Gastroesophageal sphincter (tissue), 4 donors: ENCODE measurements around the gene AK2. TPM values are rescaled to one million over a fixed set of nuclear protein-coding genes. Genes with fewer than 3 reads are reported as not detected.

Experiments
- ATAC-seq: fragments of 150-250 bp; one replicate; pipeline ENCODE4 v1.9.1; 2016; ENCODE audit warnings: mild to moderate bottlenecking, moderate library complexity
- H3K27ac ChIP-seq, 4 donors: fragments of 200-600 bp; sonication (generic) in 3 of 4; 1 replicate in 3 of 4; 2 replicates in 1 of 4; pipeline ENCODE4 v1.5.1; 2016 to 2019
- H3K27me3 ChIP-seq: fragments of 200-600 bp; sonication (generic); one replicate; pipeline ENCODE4 v1.5.1; 2019
- H3K36me3 ChIP-seq, 2 donors: fragments of 200-600 bp; sonication (generic); one replicate each; pipeline ENCODE4 v1.5.1; 2019; ENCODE audit warnings: control low read depth in 1 of 2
- H3K4me1 ChIP-seq, 3 donors: fragments of 200-600 bp; sonication (generic); 1 replicate in 2 of 3; 2 replicates in 1 of 3; pipeline ENCODE4 v1.5.1; 2016 to 2019; ENCODE audit warnings: control low read depth in 2 of 3
- H3K4me3 ChIP-seq, 2 donors: fragments of 200-600 bp; sonication (generic); one replicate each; pipeline ENCODE4 v1.5.1; 2019; ENCODE audit warnings: mild to moderate bottlenecking in 1 of 2, moderate library complexity in 1 of 2
- H3K9me3 ChIP-seq, 3 donors: fragments of 200-600 bp; sonication (generic); one replicate each; pipeline ENCODE4 v1.5.1; 2017 to 2019; ENCODE audit warnings: control low read depth in 2 of 3
- EP300 ChIP-seq: sonication (generic); formaldehyde crosslinking; IDR thresholded peaks from one replicate; pipeline ENCODE4 v1.6.1; 2017; ENCODE audit warnings: antibody characterized with exemption, mild to moderate bottlenecking
- POLR2A ChIP-seq, 2 donors: fragments of 450-650 bp; IDR thresholded peaks; one replicate each; pipeline ENCODE4 v1.6.1; 2017; ENCODE audit warnings: antibody characterized with exemption in 2 of 2, mild to moderate bottlenecking in 2 of 2, moderate library complexity in 1 of 2
- POLR2AphosphoS5 ChIP-seq: sonication (generic); formaldehyde crosslinking; IDR thresholded peaks from one replicate; pipeline ENCODE4 v1.6.1; 2017; ENCODE audit warnings: antibody characterized with exemption
- WGBS, 2 donors: methylation state at CpG; one replicate each; pipeline ENCODE4 v1.1.5; 2018; ENCODE audit warnings: low coverage in 1 of 2; 5-methylcytosine and 5-hydroxymethylcytosine counted together
- total RNA-seq, 4 donors: library from RNA; depleted of rRNA; stranded (reverse); fragments of >200 nt; gene quantifications; one replicate each; pipeline ENCODE4 v1.1.0, GENCODE V29; 2016
- TF ChIP-seq, protein P1 (sequence below), 4 experiments: fragments of 200-600 bp in 2 of 4; fragments of 450-650 bp in 2 of 4; sonication (generic) in 1 of 4; IDR thresholded peaks; one replicate each; pipeline ENCODE4 v1.5.1; 2017 to 2019; ENCODE audit warnings: antibody characterized with exemption in 4 of 4, mild to moderate bottlenecking in 2 of 4, moderate library complexity in 2 of 4

Gene AK2
- total RNA-seq, 4 donors from 2014 or later: 88.9 to 115 (median 97.1) TPM

DNA sequence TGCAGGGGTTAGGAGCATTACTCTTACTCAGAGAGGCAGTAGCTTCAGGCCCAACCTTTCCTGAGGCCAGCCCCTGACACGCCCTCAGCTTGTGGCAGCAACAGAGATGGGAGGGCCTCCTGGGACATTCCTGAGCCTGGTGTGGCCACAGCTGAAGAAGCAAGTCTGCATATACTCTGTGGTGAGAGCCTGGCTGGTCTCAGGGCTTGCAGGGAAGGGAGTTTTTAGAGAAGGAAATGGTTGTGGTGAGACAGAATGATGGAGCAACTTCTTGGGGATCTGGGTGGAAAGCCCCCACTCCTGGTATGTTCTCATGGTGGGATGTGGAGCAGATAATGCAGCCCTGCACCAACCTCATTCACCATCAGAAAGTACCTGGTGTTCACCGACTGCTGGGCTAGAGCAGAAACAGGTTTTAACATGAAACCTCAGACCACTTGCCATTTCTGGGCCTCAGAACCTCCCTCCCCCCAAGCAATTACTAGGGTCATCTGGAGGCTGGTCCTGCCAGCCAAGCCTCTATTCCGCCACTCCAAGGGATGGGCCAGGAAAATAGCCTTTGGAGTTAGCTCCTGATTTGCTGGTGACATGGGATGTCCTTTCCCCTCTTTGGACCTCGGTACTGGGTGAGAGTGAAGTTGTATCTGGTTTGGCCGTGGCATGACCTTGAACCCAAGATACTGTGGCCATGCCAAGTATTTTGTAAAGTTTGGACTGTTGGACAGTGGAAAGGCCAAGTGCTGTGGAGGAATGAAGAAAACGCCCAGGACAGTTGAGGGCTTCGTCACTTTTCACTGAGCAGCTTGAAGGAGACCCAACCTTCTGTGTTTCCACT, 44.0 kb downstream of the AK2 start:
- Histone ChIP-seq H3K36me3 (no peaks in the 10 kb centered on the region), H3K9me3 (no peaks in the 10 kb centered on the region), H3K27me3 (no peaks in the 10 kb centered on the region), H3K4me3 (no peak overlapping the region), H3K27ac (peak overlapping the region in 2 of 4 donors; percentile 53 to 67), H3K4me1 (peaks cover 6 to 45% (median 35%) of the 10 kb centered on the region in 3 donors)
- 82% methylated on average over 3 of the region's 7 CpGs; no CpG with 5 or more reads in 1 of the 2 donors for WGBS, 2 donors
- ATAC-seq: peak; percentile 80
- TF ChIP-seq, protein P1, sequence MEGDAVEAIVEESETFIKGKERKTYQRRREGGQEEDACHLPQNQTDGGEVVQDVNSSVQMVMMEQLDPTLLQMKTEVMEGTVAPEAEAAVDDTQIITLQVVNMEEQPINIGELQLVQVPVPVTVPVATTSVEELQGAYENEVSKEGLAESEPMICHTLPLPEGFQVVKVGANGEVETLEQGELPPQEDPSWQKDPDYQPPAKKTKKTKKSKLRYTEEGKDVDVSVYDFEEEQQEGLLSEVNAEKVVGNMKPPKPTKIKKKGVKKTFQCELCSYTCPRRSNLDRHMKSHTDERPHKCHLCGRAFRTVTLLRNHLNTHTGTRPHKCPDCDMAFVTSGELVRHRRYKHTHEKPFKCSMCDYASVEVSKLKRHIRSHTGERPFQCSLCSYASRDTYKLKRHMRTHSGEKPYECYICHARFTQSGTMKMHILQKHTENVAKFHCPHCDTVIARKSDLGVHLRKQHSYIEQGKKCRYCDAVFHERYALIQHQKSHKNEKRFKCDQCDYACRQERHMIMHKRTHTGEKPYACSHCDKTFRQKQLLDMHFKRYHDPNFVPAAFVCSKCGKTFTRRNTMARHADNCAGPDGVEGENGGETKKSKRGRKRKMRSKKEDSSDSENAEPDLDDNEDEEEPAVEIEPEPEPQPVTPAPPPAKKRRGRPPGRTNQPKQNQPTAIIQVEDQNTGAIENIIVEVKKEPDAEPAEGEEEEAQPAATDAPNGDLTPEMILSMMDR (IDR thresholded peaks at IDR 0.05): no peak
- no peak for TF ChIP-seq POLR2AphosphoS5
- no peak for TF ChIP-seq POLR2A (IDR thresholded peaks at IDR 0.05)
- no peak for TF ChIP-seq EP300

DNA sequence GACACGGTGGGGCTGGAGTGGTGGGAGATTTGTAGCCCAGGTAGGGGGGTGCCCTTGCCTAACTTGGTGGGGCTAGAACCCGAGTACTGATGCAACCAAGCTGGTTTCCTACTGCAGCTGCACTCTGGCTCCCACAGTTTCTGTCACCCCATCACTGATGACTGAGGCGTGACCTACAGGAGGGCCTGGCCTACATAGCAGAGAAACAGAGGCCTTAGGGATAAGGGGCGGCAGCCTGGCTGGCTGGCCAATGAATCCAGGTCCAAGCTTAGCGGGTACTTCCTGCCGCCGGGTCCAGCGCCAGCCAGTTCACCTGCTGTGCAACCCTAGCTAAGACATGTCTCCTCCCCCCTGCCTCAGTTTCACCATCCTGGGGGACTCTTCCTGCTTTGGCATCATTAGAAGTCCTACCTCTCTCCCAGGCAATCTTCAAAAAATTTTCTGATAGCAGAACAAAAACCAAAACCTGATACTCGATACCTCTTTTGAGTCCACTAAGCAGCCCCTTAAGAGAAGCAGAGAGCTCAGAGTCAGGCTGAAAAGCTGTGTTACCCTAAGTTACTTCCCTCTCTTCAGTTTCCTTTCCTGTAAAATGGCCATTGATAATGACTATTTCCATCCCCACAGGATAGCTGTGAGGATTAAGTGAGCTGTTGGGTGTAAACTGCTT, 44.7 kb downstream of the AK2 start:
- Histone ChIP-seq H3K4me1 (peaks cover 6 to 37% (median 28%) of the 10 kb centered on the region in 3 donors), H3K27me3 (no peaks in the 10 kb centered on the region), H3K27ac (peak overlapping the region in 2 of 4 donors; percentile 53 to 67), H3K9me3 (no peaks in the 10 kb centered on the region), H3K4me3 (no peak overlapping the region), H3K36me3 (no peaks in the 10 kb centered on the region)
- TF ChIP-seq POLR2AphosphoS5 (no peak), POLR2A (IDR thresholded peaks at IDR 0.05) (no peak), EP300 (no peak)
- TF ChIP-seq, protein P1 (IDR thresholded peaks at IDR 0.05): no peak
- ATAC-seq: no peak
- WGBS, 2 donors: 60 to 71% methylated on average over 1 to 7 of the region's 9 CpGs

DNA sequence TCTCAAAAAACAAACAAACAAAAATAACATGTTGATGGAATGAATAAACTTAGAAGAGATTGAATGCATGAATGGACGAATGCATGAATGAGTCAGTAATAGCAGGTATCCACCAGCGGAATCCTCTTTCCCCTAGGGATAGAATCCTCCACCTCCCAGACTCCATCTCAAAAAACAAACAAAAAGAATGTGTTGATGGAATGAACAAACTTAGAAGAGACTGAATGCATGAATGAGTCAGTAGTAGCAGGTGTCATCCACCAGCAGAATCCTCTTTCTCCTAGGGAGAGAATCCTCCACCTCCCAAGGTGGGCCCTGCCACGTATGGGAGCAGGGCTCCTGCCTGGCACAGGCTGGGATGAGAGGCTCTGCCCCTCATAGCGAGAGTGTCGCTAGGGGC, 45.3 kb downstream of the AK2 start:
- peak overlapping the region in 2 of 4 donors; percentile 53 to 67 for H3K27ac ChIP-seq
- no peak overlapping the region for H3K4me3 ChIP-seq
- no peaks in the 10 kb centered on the region for H3K9me3 ChIP-seq
- WGBS, 2 donors: 80 to 84% methylated on average over 1 to 2 of the region's 5 CpGs
- H3K36me3 ChIP-seq: no peaks in the 10 kb centered on the region
- peaks cover 6 to 35% (median 26%) of the 10 kb centered on the region in 3 donors for H3K4me1 ChIP-seq
- no peaks in the 10 kb centered on the region for H3K27me3 ChIP-seq
- TF ChIP-seq POLR2AphosphoS5 (no peak), EP300 (no peak), POLR2A (IDR thresholded peaks at IDR 0.05) (no peak)
- TF ChIP-seq, protein P1 (IDR thresholded peaks at IDR 0.05): no peak
- ATAC-seq: no peak

DNA sequence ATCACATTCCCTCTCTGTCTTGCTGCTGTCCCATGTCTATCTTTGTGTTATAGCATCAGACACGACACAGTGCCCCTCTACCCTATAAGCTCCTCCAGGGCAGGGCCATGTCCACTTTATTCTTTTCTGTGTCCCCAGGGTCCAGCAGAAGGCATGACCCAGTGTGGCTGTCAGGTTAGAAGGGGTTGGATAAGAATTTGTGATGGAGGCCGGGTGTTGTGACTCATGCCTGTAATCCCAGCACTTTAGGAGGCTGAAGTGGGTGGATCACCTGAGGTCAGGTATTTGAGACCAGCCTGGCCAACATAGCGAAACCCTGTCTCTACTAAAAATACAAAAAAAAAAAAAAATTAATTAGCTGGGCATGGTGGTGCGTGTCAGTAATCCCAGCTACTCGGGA, 45.8 kb downstream of the AK2 start:
- Histone ChIP-seq H3K4me1 (peaks cover 6 to 35% (median 26%) of the 10 kb centered on the region in 3 donors), H3K27ac (no peak overlapping the region), H3K4me3 (no peak overlapping the region), H3K36me3 (no peaks in the 10 kb centered on the region), H3K9me3 (no peaks in the 10 kb centered on the region), H3K27me3 (no peaks in the 10 kb centered on the region)
- ATAC-seq: no peak
- TF ChIP-seq, protein P1 (IDR thresholded peaks at IDR 0.05): no peak
- TF ChIP-seq POLR2AphosphoS5: no peak
- TF ChIP-seq POLR2A (IDR thresholded peaks at IDR 0.05): no peak
- TF ChIP-seq EP300: no peak
- 91% methylated on average over 5 of the region's 5 CpGs; no CpG with 5 or more reads in 1 of the 2 donors for WGBS, 2 donors
